ENCODE data around the gene NT5C.

GRCh38 chr17:75130632-75131277 lies 787 bp downstream of the NT5C start:
- peak; percentile 69 for TF ChIP-seq CTCF (conservative IDR thresholded peaks at IDR 0.05; ENCODE audit: low read length)
- no peak for TF ChIP-seq EZH2phosphoT487 (IDR thresholded peaks at IDR 0.05; ENCODE audit: borderline replicate concordance)
